HL-60 (cell line): ENCODE results near the gene CKAP2.
"Not testable (repeated sequence)": the region's sequence is repeated elsewhere in the genome, so short reads cannot be mapped to it uniquely, and the experiment has no call there.

ENCODE experiments used
- CTCF ChIP-seq: IDR thresholded peaks from one replicate; pipeline ENCODE4 v1.5.1; 2011; ENCODE audit warnings: low read length, control low read depth, inconsistent platforms; ENCODE audit not compliant: insufficient read depth
- POLR2AphosphoS5 ChIP-seq: IDR thresholded peaks from 2 replicates; pipeline ENCODE4 v1.6.1; 2012; ENCODE audit warnings: low read depth
- REST ChIP-seq: IDR thresholded peaks from 2 replicates; pipeline ENCODE4 v1.6.1; 2012; ENCODE audit warnings: low read depth; ENCODE audit not compliant: insufficient replicate concordance
- SPI1 ChIP-seq: IDR thresholded peaks from 2 replicates; pipeline ENCODE4 v1.6.1; 2012; ENCODE audit warnings: low read depth, mild to moderate bottlenecking, borderline replicate concordance

DNA sequence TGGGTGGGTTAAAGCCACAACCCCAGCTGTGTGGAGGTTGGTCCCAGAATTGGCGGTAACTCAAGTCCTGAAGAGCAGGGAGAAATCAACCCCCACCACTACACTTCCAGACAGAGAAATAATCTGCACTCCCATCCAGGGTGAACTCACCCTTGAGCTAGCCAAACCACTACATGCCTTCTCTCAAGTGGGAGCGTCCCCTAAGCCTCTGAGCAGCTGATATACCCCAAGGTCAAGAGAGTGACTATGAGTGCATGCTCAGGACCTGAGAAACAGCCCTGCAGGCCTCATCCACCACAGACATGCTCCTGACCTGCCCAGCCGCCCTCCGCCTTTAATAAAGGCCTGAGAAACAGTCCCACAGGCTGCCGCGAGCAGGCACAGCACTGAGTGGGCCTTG, 54.3 kb downstream of the CKAP2 start:
- not testable (repeated sequence) for TF ChIP-seq CTCF, POLR2AphosphoS5, REST, SPI1
